NOMO-1 treated with dmso at 0.1 percent for 144 hours (cell line): Measurements from ENCODE around the gene PRELP.

Source experiments
- DNase-seq: peaks from one replicate; lab custom pipeline; 2025; ENCODE audit not compliant: unreplicated experiment; lab: John Stamatoyannopoulos, UW

PRELP gene

GRCh38 chr1:203476216-203476814, 709 bp downstream of the PRELP start:
- no peak for DNase-seq

- no peak for DNase-seq
These were observed 2.1 kb downstream of the PRELP start for GRCh38 chr1:203477748-203478147.

- no peak for DNase-seq
These were observed 2.6 kb downstream of the PRELP start for GRCh38 chr1:203478231-203478630.

GRCh38 chr1:203478986-203479385, 3.4 kb downstream of the PRELP start:
- DNase-seq: no peak

GRCh38 chr1:203479646-203480045, 4.0 kb downstream of the PRELP start:
- no peak for DNase-seq

- peak; percentile 23 for DNase-seq
These were observed 4.5 kb downstream of the PRELP start for GRCh38 chr1:203480084-203480483.

- DNase-seq: peak; percentile 20
These were observed 5.0 kb downstream of the PRELP start for GRCh38 chr1:203480525-203481084.

GRCh38 chr1:203481196-203481595, 5.6 kb downstream of the PRELP start:
- DNase-seq: peak; percentile 14

- DNase-seq: no peak
These were observed 11.2 kb downstream of the PRELP start for GRCh38 chr1:203486618-203487370.

GRCh38 chr1:203488539-203488938, 12.9 kb downstream of the PRELP start:
- no peak for DNase-seq

GRCh38 chr1:203490607-203491006, 15.0 kb downstream of the PRELP start:
- DNase-seq: no peak

GRCh38 chr1:203491664-203492063, 16.1 kb downstream of the PRELP start:
- DNase-seq: no peak

GRCh38 chr1:203492082-203492747, 16.6 kb downstream of the PRELP start:
- no peak for DNase-seq

- DNase-seq: no peak
These were observed 17.1 kb downstream of the PRELP start for GRCh38 chr1:203492748-203493130.

GRCh38 chr1:203493901-203494300, 18.3 kb downstream of the PRELP start, which contains the start of gene OPTC:
Gene OPTC (plus strand): TSS chr1:203494153. CDS start chr1:203496006, 1,853 bp downstream.
- no peak for DNase-seq

- no peak for DNase-seq
These were observed 20.2 kb downstream of the PRELP start for GRCh38 chr1:203495845-203496244.

GRCh38 chr1:203497269-203497777, 21.7 kb downstream of the PRELP start:
- DNase-seq: no peak

- no peak for DNase-seq
These were observed 24.2 kb downstream of the PRELP start for GRCh38 chr1:203499643-203500278.

- DNase-seq: no peak
These were observed 24.7 kb downstream of the PRELP start for GRCh38 chr1:203500279-203500678.

GRCh38 chr1:203503836-203504235, 28.2 kb downstream of the PRELP start:
- no peak for DNase-seq
